HG03565 (cell line): ENCODE measurements around the gene MANSC1.

Source experiments
- ATAC-seq: cut with Tn5 transposase; IDR thresholded peaks from one replicate; pipeline ENCODE4 v1.9.1; 2021; ENCODE audit warnings: mild to moderate bottlenecking, moderate library complexity; ENCODE audit not compliant: unreplicated experiment

Gene MANSC1

DNA sequence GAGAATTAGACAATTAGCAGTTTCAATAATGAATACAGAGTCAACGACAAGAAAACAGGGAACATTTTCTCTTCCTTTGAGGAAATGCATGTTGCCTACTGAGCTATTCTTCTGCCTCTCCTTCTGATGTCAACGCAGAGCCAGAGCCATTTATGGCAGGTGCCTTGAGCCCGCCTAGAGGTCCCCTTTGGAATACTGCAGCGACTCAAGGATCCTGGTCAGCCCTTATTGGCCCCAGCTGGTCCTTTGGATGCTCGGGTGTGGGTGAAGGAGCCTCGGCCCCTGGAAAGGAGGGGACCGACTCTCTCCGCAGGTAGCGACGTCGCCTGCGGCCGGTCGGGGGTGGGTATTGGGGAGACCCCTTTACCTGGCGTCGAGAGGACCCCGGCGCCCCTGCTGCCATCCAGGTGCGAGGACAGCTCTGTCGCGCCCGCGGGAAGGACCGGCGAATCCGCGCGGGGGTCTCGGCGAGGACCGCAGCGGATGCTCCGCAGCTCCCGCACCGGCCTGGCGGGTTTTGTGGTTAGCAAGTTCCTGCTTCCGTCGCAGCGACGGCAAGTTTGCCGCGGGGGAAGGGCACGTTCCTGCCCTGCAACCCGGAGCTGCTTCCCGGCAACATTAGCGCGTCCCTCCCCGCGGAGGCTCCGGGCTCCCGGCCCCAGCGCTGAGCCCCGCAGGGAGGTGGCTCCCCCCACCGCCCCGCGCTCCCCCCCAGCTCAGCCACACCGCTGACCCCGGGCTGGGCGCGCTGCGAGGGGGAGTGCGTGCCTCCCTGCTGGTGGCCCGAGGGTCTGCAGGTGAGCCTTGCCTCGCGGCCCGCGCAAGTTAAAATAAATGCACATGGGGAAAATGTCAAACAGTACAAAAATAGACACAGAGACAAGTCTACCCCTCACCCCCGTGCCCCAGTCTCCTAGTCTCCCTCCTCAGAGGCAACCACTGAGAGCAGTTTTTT is at the start of gene MANSC1:
Gene MANSC1, minus strand, starts transcription at position 532 of the 955 bp plus-strand sequence. CDS start 6,928 bp downstream, outside the sequence.
- no peak for ATAC-seq

DNA sequence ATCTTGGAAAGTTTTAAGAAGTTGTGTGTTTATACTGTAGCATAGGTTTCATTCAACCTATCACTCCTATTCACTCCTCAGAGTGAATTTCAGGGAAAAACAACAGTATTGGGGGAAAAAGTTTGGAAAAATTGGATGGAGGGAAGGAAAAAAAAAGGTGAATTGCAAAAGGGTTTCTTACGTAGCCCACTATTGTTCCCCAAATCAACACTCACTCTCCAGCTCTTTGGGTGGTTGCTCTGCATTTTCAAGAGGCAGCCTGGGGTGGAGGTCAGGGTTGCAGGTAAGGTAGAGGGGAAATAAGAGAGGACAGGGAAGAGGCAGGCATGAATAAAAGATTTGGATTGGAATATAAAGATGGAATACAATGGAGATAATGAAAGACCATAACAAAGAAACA is 49.1 kb upstream of the MANSC1 start:
- ATAC-seq: no peak

DNA sequence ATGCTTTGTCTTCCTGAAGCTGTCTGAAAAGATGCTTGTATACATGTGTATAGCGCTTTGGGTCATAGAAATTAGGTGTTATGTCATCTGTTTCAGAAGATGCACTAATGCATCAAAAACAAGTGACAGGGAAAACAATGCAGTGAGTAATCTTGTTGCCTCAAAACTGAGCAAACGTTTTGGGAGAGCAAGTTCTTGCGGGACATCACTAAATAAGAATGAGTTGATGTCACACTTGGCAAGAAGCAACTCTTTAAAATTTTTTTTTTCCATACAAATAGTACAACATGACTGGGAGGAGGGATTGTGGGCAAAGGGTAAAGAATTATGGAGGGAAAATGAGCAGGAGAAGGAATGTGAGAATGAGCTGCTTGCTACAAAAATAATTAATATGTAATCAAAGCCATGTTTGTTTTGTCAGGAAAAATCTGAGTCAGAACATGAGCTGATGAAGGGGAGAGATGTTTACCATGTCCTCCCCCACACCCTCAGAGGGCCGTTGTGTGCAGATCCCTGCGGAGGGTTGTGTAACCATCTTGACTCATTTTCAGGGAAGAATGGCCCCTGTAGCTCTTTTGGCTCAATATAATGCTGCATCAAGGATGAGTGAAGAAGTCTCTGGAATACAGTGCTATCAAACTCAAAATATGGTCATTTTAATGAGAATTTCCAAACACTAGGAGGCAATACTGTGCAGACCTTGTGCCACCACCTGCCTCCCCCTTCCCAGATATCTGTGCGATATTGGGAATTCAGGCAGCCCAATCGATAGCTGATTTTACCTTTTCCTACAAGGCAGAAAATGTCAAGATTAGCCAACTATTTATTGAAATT is 48.2 kb upstream of the MANSC1 start:
- no peak for ATAC-seq

DNA sequence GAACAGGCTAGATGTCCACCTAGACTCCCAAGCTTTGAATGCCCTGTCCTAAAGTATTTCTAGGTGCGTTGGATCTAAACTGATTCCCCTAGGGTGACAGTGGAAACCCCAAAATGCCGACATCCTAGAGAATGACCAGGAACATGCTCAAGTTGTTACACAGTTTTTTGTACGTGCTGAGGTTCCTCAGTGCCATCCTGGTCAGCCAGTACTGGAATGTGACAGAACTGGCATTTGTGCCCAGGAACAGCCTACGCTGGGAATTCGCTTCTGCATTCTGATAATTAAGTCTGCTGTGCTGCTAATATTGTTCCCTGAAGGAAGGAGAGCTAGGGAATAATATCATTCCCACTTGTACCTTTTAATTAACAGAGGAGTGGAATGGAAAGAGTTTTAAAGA is 47.1 kb upstream of the MANSC1 start:
- no peak for ATAC-seq

DNA sequence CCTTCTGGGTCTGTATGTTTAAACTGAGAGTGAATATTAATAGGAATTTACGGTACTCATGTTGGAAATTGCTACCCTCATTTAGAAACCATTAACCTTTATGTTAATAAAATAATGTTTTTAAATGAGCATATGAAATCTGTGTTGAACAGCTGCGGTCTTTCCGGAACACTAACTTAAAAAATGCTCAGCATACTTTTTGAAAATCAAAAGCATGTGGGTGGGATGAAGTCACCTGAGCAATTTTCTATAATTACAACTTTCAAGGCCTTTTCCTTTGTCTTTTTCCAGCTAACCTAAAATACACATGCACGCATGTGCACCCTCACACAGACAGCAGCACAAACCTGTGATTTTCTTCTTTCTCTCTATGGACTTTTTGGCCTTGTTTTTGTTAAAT is 46.7 kb upstream of the MANSC1 start:
- ATAC-seq: no peak

DNA sequence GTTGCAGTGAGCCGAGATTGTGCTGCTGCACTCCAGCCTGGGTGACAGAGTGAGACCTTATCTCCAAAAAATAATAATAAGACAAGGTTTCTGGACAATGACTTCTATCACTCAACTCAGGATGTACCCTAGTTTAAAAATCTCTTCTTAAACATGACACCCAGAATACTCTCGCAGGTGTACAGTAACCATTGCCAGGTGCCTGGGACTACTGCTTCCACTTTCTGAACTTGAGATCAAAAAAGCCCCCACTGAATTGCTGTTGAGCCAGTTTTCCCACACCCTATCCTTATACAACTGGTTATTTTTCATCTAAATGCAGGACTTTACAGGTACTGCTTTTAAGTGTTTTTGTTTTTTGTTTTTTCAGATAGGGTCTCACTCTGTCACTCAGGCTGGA is 43.1 kb upstream of the MANSC1 start:
- ATAC-seq: no peak

DNA sequence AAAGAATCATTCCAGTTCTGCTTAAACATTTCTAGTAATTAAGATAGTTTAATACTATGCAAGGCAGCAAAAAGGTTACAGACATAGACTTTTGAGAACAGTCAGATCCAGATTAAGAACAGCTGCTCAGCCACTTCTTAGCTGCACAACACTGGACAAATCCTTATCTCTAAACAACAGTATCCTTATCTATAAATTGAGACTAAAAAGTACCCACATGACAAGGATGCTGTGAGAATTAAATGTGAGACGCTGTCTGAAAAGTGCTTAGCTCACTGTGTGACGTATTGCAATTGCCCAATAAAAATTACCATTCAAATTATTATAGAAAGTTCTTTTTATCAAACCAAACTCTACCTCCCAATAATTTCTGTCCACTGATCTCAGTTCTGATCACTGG is 42.4 kb upstream of the MANSC1 start:
- no peak for ATAC-seq

DNA sequence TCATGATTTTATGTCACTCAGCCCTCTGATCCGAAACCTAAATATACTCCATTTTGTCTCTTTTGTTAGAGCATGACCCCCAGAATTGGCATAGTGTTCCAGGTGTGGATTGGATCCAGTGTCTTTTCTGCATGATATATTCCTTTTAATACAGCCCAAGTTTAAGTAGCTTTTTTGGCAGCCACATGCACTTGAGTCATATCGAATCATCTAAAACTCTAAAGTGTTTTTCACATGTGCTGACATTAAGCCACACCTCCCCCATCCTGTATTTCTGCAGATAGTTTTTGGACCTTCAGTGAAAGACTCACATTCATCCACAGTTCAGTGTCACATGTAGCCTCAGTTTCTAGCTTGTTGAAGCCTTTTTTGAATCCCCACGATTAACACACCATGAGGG is 37.5 kb upstream of the MANSC1 start:
- no peak for ATAC-seq

DNA sequence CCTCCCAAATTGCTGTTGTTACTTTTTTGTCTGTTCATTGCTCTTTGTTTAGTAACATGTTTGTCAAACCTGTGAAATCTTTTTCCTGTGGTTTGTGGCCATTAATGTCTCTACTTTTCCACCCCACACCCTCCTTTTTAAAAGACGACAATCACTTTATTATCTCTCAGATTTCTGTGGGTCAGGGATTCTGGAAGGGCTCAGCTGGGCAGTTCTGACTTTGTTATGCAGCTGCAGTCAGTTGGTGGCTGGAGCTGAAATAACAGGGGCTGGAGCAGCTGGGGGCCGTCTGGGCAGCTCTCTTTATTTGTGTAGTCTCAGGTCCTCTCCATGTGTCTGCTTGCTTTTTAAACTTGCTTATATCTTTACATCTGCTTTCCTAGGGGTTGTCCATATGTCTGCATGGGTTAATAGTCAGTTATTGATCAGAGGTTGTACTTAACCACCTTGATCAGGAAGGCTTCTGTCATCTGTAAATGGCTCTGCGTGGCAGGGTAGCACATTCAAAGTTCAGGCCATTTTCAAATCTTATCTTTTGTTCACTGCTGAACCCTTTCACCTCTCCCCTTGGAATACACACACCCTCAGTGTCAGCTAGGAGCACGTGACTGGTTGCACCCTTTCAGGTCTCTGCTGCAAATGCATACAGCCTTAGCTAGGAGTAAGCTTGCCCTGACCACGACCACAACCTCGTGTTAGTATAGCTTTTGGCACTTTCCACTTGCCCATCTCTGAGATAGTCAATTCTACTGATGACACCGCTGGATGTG is 34.7 kb upstream of the MANSC1 start:
- no peak for ATAC-seq

DNA sequence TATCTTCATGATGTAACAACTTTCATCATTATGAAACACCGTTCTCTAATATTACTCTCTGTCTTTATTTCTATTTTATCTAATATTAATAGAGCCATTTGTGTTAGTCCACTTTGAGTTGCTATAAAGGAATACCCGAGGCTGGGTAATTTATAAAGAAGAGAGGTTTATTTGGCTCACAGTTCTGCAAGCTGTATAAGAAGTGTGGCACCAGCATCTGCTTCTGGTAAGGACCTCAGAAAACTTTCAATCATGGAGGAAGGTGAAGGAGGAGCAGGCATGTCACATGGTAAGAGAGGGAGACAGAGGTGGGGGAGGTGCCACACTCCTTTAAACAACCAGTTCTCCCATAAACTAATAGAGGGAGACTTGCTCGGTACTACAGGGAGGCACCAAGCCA is 31.9 kb upstream of the MANSC1 start:
- no peak for ATAC-seq

DNA sequence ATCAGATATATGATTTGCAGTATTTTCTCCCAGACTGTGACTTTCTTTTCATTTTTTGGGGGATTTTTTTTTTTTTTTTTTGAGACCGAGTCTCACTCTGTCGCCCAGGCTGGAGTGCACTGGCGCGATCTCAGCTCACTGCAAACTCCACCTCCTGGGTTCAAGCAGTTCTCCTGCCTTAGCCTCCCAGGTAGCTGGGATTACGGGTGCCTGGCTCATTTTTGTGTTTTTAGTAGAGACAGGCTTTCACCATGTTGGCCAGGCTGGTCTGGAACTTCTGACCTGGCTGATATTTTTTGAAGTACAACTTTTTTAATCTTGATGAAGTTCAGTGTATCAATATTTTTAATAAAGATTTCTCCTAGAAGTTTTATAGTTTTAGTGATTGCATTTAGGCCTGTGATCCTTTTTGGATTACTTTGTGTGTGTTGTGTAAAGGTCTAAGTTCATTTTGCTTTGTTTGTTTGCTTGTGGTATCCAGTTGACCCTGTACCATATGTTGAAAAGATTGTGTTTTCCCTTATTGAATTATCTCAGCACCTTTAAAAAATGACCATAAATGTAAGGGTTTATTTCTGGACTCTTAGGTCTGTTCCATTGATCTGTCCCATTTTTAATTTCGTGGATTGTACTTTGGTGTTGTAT is 31.0 kb upstream of the MANSC1 start:
- no peak for ATAC-seq

DNA sequence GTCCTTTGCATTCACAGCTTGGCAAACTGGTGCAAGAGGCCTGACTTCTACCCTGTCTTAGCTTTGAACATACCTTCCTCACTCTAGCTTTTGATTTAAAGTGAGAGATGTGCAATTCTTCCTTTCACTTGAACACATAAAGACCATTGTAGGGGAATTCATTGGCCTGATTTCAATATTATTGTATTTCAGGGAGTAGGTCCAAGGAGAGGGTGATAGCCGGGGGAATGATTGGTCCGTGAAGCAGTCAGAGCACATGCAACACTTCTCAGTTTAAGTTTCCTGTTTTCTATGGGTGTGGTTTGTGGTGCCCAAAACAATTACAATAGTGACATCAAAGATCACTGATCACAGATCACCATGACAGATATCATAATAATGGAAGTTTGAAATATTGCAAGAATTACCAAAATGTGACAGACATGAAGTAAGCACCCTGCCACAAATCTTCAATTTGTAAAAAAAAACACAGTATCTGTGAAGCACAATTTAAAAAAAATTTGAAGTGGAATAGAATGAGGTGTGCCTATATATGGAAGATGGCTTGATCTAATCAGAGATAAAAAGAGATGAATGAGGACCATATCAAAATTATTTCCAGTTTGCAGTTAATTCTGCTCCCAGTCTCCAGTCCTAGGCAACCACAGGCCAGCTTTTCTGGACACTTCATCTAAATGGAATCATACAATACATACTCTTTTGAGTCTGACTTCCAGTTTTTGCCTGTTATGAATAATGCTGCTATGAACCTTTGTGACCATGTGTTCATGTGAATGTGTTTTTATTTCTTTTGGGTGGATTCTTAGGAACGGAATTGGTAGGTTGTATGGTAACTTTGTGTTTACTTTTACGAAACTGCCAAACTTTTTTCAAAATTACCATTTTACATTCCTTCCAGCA is 30.0 kb upstream of the MANSC1 start:
- ATAC-seq: no peak

DNA sequence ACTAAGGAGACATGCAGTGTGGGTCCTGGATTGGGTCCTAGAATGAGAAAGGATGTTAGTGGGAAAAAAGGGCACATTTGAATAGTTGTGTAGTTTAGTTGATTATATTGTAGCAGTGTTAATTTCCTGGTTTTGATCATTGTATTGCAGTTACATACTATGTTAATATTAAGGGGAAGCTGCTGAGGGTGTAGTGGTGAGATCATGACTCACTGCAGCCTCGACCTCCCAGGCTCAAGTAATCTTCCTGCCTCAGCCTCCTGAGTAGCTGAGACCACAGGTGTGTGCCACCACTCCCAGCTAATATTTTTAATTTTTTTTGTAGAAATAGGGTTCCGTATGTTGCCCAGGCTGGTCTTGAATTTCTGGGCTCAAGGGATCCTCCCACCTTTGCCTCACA is 28.6 kb upstream of the MANSC1 start:
- no peak for ATAC-seq

DNA sequence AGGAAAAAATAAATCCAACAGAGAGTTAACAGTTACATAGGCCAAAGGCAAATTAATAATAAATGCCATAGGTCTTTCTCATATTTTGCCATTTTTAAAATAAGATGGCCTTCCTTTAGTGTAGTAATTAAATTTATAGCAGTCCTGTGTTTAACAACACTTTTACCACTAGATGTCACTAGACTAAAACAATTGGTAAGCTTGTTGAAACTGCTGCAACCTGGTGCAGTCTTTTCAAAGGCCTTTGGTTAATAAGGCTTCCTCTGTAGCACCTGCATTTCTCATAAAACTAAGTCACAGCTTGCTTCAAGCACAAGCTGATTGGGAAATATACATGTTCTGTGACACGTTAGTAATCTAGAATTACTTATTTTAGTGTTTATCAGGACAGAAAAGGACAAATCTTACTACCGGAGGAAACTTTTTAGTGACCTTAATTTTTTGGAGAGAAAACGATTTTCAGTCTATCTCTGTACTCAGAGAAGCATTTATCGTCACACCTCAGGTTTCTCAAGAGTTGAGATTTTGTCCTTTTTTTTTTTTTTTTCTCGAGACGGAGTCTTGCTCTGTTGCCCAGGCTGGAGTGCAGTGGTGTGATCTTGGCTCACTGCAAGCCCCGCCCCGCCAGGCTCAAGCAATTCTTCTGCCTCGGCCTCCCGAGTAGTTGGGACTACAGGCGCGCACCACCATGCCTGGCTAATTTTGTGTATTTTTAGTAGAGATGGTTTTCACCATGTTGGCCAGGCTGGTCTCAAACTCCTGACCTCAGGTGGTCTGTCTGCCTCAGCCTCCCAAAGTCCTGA is 26.8 kb upstream of the MANSC1 start:
- no peak for ATAC-seq

DNA sequence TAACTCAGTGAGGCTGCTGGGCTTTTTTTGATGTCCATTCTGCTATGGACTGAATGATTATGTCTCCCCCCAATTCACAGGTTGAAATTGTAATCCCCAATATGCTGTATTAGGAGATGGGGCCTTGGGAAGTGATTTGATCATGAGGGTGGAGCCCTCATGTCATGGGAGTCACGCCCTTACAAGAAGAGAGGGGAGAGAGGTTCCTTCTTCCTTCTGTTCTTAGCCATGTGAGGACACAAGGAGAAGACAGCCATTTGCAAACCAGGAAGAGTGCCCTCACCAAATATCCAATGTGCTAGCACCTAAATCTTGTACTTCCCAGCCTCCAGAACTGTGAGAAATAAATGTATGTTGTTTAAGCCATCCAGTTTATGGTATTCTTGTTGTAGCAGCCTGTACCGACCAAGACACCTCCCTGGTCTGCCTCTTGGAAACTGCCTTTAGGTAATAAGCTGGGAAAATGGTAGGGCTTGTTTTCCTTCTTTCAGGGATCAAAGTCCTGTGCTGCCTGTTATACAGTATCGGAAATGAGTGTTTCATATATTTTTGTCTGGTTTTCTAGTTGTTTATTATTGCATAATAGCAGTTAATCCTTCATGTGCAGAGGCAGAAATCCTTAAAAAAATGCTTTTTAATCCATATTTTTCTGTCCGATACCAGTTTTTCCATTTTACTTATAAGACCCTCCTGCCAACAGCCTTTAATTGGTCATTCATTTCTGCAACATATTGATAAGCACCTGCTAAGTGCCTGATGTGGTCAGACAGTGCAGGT is 23.1 kb upstream of the MANSC1 start:
- ATAC-seq: no peak

DNA sequence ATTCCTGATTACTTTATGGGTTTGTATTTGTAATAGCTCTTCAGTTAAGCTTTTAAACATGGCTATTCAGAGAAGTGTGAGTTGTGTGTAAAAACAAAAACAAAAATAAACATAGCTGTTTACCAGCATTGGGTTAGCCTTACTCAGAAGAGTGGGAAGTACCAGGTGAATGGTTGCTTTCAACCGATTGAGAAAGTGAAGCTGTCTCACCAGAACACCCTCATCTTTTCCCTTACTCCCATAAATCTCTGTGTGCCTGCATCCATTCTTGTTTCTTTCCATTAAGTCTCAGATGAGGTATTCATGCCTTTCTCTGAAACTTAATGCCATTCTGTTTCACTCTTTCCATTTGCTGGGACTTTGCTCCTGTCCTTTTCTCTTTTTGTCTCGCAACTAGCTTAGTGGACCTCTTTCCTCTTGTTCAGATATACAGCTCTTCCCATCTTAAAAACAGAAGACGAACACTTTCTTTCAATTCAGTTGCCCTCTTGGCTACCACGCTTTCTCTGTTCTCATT is 17.5 kb upstream of the MANSC1 start:
- ATAC-seq: no peak

DNA sequence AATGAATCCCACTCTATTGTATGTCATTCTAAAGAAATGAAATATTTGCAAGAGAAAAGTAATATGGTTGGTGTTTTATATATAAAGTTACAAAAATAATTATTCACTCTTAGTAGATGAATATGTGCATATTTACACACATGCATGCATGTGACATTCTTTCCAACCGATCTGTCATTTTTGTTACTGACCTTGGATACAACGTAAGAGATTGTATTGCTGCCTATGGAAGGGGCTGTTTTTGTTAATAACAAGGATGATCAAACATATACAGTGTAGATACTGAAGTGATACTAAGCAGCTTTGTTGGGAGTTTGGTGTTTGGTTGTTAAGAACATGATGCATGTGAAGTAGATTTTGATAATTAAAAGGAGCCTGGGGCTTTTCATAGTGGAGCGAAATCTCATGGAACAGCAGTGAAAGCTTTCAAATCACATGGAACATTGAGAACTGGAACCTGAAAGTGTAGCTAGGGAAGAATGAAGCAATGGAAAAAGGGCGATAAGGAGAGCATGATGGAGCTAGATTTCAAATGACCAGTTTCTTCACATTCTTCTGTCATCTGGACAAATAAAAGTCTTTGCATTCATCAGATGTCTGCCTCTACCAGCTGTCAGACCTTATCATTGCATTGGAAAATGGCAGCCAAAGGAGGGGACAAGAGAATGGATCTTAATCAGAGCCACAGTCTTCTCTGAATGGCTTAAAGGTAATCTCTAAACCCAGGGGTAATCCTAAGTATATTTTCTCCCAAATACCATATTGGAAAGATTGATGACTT is 16.8 kb upstream of the MANSC1 start:
- no peak for ATAC-seq
